IPS-18a (cell line): Measurements from ENCODE around the gene CDK5.

ENCODE experiments used
- H3K27ac ChIP-seq: one replicate; pipeline ENCODE4 v1.5.1; 2013; ENCODE audit warnings: low read length
- H3K27me3 ChIP-seq: one replicate; pipeline ENCODE4 v1.6.1; 2013; ENCODE audit warnings: mild to moderate bottlenecking, low read length; ENCODE audit not compliant: control insufficient read depth, insufficient read depth
- H3K36me3 ChIP-seq: one replicate; pipeline ENCODE4 v1.6.1; 2013; ENCODE audit warnings: low read depth, low read length; ENCODE audit not compliant: control insufficient read depth
- H3K4me1 ChIP-seq: one replicate; pipeline ENCODE4 v1.6.1; 2013; ENCODE audit warnings: low read depth, low read length; ENCODE audit not compliant: control insufficient read depth
- H3K4me3 ChIP-seq: one replicate; pipeline ENCODE4 v1.5.1; 2013; ENCODE audit warnings: low read length
- H3K9ac ChIP-seq: one replicate; pipeline ENCODE4 v1.6.1; 2013; ENCODE audit warnings: mild to moderate bottlenecking, low read length, moderate library complexity
- H3K9me3 ChIP-seq: one replicate; pipeline ENCODE4 v1.6.1; 2013; ENCODE audit warnings: low read depth, low read length; ENCODE audit not compliant: control insufficient read depth

CDK5 gene

DNA sequence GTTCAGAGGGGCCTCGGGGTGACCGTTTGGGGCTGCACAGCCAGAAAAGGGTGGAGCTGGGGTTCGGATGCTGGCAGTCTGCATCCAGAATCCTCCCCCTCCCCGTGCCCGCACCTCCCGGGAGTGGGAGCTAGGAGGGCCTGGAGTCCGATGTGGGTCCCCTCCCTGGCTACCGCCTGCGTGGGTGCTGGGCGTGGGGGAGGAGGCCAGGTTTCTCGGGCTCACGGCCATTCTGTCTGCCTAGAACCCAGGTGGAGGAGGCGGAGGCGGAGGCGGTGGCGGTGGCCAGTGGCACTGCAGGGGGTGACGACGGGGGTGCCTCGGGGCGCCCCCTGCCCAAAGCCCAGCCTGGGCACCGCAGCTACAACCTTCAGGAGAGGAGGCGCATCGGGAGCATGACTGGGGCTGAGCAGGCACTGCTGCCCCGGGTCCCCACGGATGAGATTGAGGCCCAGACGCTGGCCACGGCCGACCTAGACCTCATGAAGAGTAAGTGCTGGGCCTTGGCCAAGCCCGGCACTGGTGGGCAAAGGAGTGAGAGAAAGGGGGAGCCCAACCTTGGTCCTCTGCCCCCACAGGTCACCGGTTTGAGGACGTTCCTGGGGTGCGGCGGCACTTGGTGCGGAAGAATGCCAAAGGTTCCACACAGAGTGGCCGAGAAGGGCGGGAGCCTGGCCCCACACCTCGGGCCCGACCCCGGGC, 8.7 kb upstream of the CDK5 start:
- Histone ChIP-seq H3K4me1 (peaks cover 7% of the 10 kb centered on the region), H3K9ac (no peak overlapping the region), H3K36me3 (peaks cover 41% of the 10 kb centered on the region), H3K27ac (no peak overlapping the region), H3K9me3 (no peaks in the 10 kb centered on the region), H3K4me3 (no peak overlapping the region), H3K27me3 (peaks cover 2% of the 10 kb centered on the region)

- Histone ChIP-seq H3K36me3 (peaks cover 33% of the 10 kb centered on the region), H3K9me3 (no peaks in the 10 kb centered on the region), H3K9ac (no peak overlapping the region), H3K4me1 (peaks cover 15% of the 10 kb centered on the region), H3K4me3 (no peak overlapping the region), H3K27ac (no peak overlapping the region), H3K27me3 (peaks cover 11% of the 10 kb centered on the region)
These were observed 7.8 kb upstream of the CDK5 start for GRCh38 chr7:151065516-151065915.

DNA sequence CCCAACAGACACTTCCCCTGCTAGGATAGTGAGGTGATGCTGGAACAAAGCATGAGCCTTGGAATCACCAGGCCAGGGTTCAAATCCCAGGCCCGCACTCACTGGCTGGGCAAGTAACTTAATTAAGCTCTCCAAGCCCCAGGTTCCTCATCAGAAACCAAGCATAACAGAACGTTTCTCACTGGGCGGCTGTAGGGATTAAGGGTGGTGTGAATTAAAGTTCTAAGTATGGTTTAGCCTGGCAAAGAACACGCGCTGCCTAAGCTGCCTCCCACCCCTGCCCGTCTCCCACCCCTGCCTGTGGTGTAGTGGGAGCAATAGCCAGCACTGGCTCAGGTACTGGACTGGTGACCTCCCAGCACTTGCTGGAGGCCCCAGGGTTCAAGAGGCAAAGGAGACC, 7.3 kb upstream of the CDK5 start:
- Histone ChIP-seq H3K9me3 (no peaks in the 10 kb centered on the region), H3K36me3 (peaks cover 29% of the 10 kb centered on the region), H3K4me1 (peaks cover 15% of the 10 kb centered on the region), H3K27me3 (peaks cover 14% of the 10 kb centered on the region), H3K27ac (no peak overlapping the region), H3K4me3 (no peak overlapping the region), H3K9ac (no peak overlapping the region)

GRCh38 chr7:151064454-151064853, 6.8 kb upstream of the CDK5 start:
- no peaks in the 10 kb centered on the region for H3K9me3 ChIP-seq
- peaks cover 15% of the 10 kb centered on the region for H3K4me1 ChIP-seq
- H3K36me3 ChIP-seq, result peaks cover 24% of the 10 kb centered on the region
- no peak overlapping the region for H3K9ac ChIP-seq
- H3K4me3 ChIP-seq, result no peak overlapping the region
- H3K27me3 ChIP-seq, result peaks cover 14% of the 10 kb centered on the region
- no peak overlapping the region for H3K27ac ChIP-seq

DNA sequence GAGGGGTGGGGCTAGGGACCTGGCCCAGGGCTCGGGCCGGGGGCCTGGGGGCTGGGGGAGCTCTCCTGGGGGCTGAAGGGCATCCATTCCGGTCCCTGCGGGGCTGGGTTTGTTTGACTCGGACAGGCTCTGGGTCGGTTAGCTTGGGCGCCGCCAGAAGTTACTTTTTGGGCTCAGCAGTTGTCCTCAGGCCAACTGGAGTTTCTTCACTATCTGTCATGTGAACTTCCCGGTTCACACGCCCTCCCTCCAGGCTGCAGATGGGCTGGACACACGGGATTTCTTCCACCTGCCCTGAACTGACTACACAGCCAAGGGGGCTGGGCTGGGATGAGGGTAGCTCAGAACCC, 5.5 kb upstream of the CDK5 start:
- Histone ChIP-seq H3K27ac (no peak overlapping the region), H3K4me1 (peaks cover 25% of the 10 kb centered on the region), H3K4me3 (peak overlapping the region; percentile 51), H3K9ac (no peak overlapping the region), H3K36me3 (peaks cover 19% of the 10 kb centered on the region), H3K9me3 (no peaks in the 10 kb centered on the region), H3K27me3 (peaks cover 21% of the 10 kb centered on the region)

GRCh38 chr7:151062399-151063211, 4.9 kb upstream of the CDK5 start:
- Histone ChIP-seq H3K4me3 (peak overlapping the region; percentile 52), H3K27me3 (peaks cover 21% of the 10 kb centered on the region), H3K27ac (no peak overlapping the region), H3K9me3 (no peaks in the 10 kb centered on the region), H3K36me3 (peaks cover 14% of the 10 kb centered on the region), H3K4me1 (peaks cover 25% of the 10 kb centered on the region), H3K9ac (peak overlapping the region; percentile 19)

DNA sequence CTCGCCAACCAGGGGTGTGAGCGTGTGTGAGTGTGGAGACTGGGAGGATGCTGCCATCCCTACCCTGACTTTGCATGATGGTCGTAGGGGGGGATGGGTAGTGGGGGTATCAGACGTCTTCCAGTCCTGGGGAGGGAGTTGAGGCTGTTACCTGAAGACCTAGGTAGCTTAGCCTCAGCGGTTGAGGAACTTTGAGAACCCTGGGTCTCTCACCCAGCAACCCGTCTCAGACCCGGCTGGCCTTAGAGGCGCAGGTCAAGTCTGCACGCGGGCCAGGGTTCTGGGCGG, 4.4 kb upstream of the CDK5 start:
- peaks cover 28% of the 10 kb centered on the region for H3K4me1 ChIP-seq
- H3K36me3 ChIP-seq, result peaks cover 10% of the 10 kb centered on the region
- H3K4me3 ChIP-seq, result peak overlapping the region; percentile 37
- H3K9me3 ChIP-seq, result no peaks in the 10 kb centered on the region
- peaks cover 25% of the 10 kb centered on the region for H3K27me3 ChIP-seq
- H3K9ac ChIP-seq, result no peak overlapping the region
- no peak overlapping the region for H3K27ac ChIP-seq

- H3K4me3 ChIP-seq, result peak overlapping the region; percentile 78
- H3K9ac ChIP-seq, result no peak overlapping the region
- peaks cover 31% of the 10 kb centered on the region for H3K27me3 ChIP-seq
- no peaks in the 10 kb centered on the region for H3K9me3 ChIP-seq
- H3K36me3 ChIP-seq, result peaks cover 10% of the 10 kb centered on the region
- H3K27ac ChIP-seq, result no peak overlapping the region
- peaks cover 31% of the 10 kb centered on the region for H3K4me1 ChIP-seq
These were observed 3.8 kb upstream of the CDK5 start for GRCh38 chr7:151061213-151062110.

GRCh38 chr7:151060416-151061212, 2.9 kb upstream of the CDK5 start:
- Histone ChIP-seq H3K27ac (no peak overlapping the region), H3K9ac (peak overlapping the region; percentile 36), H3K9me3 (no peaks in the 10 kb centered on the region), H3K4me1 (peaks cover 31% of the 10 kb centered on the region), H3K36me3 (peaks cover 10% of the 10 kb centered on the region), H3K4me3 (peak overlapping the region; percentile 78), H3K27me3 (peaks cover 39% of the 10 kb centered on the region)

GRCh38 chr7:151060113-151060415, 2.4 kb upstream of the CDK5 start:
- H3K9ac ChIP-seq, result peak overlapping the region; percentile 36
- peaks cover 40% of the 10 kb centered on the region for H3K27me3 ChIP-seq
- H3K4me1 ChIP-seq, result peaks cover 31% of the 10 kb centered on the region
- no peak overlapping the region for H3K27ac ChIP-seq
- H3K9me3 ChIP-seq, result no peaks in the 10 kb centered on the region
- peak overlapping the region; percentile 78 for H3K4me3 ChIP-seq
- peaks cover 7% of the 10 kb centered on the region for H3K36me3 ChIP-seq
